SK-N-SH (cell line): ENCODE results near the gene CNTNAP2.

Experiments used
- CTCF ChIP-seq: fragments of 200-600 bp; sonication (generic); IDR thresholded peaks from 2 replicates; pipeline ENCODE4 v1.6.1; 2017; ENCODE audit warnings: antibody characterized with exemption, mild to moderate bottlenecking, moderate library complexity
- RAD21 ChIP-seq: IDR thresholded peaks from 2 replicates; pipeline ENCODE4 v1.6.1; 2012; ENCODE audit warnings: mild to moderate bottlenecking, low read length

- no peak for TF ChIP-seq CTCF
- TF ChIP-seq RAD21 = no peak
Measured at GRCh38 chr7:148447221-148447849, 2330.7 kb downstream of the CNTNAP2 start.
